ENCODE data around the gene RAB31.

DNA sequence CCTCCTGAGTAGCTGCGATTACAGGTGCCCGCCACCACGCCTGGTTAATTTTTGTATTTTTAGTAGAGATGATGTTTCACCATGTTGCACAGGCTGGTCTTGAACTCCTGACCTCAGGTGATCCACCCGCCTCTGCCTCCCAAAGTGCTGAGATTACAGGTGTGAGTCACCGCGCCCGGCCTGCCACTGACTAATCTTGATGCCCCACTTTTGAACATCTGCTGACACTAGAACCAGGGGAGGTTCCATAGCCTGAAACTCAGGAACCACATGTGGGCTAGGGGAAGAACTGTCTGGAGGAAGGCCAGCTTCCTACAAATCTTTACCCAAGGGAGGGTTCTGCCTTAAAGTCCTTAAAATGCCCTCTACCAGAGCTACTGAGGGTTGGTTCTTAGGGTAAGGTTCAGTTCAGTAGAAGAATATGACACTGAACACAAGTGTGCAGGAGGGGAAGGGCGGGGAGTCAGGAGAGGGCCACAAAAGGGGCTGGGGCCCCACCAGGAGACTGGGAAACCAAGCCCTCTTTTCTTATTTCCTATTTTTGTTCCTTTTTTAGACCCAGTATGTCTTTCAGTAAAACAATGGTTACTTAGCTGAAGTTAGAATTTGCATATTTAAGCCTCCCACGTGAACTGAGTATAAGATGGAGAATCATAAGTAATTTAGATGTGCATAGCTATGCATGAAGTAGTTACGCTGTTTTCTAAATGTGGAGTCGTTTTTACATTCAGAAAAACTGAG, 6.3 kb upstream of the RAB31 start:
- TF ChIP-seq, protein P1, sequence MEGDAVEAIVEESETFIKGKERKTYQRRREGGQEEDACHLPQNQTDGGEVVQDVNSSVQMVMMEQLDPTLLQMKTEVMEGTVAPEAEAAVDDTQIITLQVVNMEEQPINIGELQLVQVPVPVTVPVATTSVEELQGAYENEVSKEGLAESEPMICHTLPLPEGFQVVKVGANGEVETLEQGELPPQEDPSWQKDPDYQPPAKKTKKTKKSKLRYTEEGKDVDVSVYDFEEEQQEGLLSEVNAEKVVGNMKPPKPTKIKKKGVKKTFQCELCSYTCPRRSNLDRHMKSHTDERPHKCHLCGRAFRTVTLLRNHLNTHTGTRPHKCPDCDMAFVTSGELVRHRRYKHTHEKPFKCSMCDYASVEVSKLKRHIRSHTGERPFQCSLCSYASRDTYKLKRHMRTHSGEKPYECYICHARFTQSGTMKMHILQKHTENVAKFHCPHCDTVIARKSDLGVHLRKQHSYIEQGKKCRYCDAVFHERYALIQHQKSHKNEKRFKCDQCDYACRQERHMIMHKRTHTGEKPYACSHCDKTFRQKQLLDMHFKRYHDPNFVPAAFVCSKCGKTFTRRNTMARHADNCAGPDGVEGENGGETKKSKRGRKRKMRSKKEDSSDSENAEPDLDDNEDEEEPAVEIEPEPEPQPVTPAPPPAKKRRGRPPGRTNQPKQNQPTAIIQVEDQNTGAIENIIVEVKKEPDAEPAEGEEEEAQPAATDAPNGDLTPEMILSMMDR (conservative IDR thresholded peaks at IDR 0.05 in 1 of 2, IDR thresholded peaks at IDR 0.05 in 1 of 2; ENCODE audit: extremely low read depth in 1 of 2, insufficient read depth in 1 of 2, low read depth in 1 of 2, low read length in 2 of 2) = no peak
- no peak for TF ChIP-seq EZH2 (IDR thresholded peaks at IDR 0.05; ENCODE audit: borderline replicate concordance, low read length)
